ENCODE data around the gene RND2. TPM values are rescaled to one million over a fixed set of nuclear protein-coding genes. Genes with fewer than 3 reads are reported as not detected.

Gene RND2
- total RNA-seq, 4 donors from 2014 or later: 0.30 to 0.76 (median 0.53) TPM; not detected in 1

DNA sequence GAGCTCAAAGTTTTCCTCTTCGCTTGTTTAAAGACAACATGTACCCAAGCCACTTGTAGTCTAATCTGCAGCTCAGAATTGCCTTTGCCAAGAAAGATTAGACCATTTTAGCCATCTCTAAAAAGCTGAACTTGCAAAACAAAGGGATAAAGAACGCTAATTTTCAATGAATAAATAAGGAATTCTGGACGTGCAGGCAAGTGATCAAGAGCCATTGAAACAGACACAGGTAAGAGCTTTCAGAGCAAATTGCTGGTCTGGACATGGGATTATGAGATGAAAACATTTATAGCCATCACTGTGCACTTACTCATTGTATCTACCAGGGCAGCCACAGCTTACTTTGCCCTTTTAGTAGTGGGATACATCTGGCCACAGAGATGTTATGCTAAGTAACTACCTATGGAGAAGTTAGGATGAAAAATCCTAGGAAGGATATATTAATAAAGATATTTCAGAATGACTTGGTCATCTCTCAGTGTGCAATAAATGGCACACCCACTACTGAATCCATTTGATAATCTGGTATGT, 44.4 kb downstream of the RND2 start:
- 84 to 89% methylated on average over 3 of the region's 3 CpGs for WGBS, 2 donors
- DNase-seq: no peak
- intact Hi-C loops (cut with DNase I): no loop called here
- no peak overlapping the region for H3K27ac ChIP-seq
- TF ChIP-seq POLR2A (IDR thresholded peaks at IDR 0.05): no peak
- TF ChIP-seq, protein P1, sequence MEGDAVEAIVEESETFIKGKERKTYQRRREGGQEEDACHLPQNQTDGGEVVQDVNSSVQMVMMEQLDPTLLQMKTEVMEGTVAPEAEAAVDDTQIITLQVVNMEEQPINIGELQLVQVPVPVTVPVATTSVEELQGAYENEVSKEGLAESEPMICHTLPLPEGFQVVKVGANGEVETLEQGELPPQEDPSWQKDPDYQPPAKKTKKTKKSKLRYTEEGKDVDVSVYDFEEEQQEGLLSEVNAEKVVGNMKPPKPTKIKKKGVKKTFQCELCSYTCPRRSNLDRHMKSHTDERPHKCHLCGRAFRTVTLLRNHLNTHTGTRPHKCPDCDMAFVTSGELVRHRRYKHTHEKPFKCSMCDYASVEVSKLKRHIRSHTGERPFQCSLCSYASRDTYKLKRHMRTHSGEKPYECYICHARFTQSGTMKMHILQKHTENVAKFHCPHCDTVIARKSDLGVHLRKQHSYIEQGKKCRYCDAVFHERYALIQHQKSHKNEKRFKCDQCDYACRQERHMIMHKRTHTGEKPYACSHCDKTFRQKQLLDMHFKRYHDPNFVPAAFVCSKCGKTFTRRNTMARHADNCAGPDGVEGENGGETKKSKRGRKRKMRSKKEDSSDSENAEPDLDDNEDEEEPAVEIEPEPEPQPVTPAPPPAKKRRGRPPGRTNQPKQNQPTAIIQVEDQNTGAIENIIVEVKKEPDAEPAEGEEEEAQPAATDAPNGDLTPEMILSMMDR (IDR thresholded peaks at IDR 0.05): no peak
- H3K36me3 ChIP-seq: peaks cover 0 to 9% (median 6%) of the 10 kb centered on the region in 3 donors
- H3K27me3 ChIP-seq: no peaks in the 10 kb centered on the region
- no peaks in the 10 kb centered on the region for H3K4me1 ChIP-seq
- H3K4me3 ChIP-seq: no peak overlapping the region
- no peaks in the 10 kb centered on the region for H3K9me3 ChIP-seq

DNA sequence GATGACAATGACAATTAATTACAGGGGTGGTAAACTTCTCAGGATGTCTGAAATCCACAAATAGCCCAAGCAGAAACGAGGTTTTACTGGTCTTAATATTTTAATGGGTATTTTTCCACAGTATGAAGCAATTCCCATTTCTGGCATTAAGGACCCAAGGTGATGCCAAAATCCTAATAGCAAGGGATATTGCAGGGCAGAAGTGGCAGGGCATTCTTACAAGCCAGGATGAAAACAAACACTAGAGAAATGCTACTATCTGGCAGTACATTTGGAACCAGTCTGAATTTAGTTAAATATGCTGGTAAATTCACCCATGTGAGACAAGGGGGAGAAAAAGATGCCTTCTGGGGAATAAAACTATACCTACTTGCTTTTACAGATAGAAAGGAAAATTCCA, 45.2 kb downstream of the RND2 start:
- WGBS, 2 donors: 59 to 86% methylated on average over 1 of the region's 1 CpG
- H3K27me3 ChIP-seq: no peaks in the 10 kb centered on the region
- intact Hi-C loops (cut with DNase I): no loop called here
- peaks cover 0 to 9% (median 6%) of the 10 kb centered on the region in 3 donors for H3K36me3 ChIP-seq
- TF ChIP-seq, protein P1 (IDR thresholded peaks at IDR 0.05): no peak
- TF ChIP-seq POLR2A (IDR thresholded peaks at IDR 0.05): no peak
- no peaks in the 10 kb centered on the region for H3K4me1 ChIP-seq
- no peak for DNase-seq
- no peaks in the 10 kb centered on the region for H3K9me3 ChIP-seq
- H3K27ac ChIP-seq: no peak overlapping the region
- no peak overlapping the region for H3K4me3 ChIP-seq

DNA sequence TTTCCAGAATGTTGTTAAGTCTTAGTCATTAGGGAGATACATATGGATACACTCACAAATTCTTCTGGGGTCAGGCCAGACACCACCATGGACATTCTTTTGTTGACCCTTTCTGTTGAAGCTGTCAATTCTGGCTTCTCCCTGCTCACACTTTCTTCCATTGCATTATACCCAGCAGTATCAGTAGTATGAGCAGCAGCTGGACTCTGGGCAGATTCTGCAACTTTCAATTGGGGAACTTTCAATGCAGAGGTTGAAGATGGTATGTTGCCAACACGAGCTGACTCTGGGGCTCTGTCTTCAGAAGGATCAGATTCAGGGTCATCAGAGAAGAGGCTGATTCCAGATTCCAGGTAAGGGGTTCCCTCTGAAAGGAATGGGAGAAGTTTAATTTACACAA, 45.8 kb downstream of the RND2 start:
- intact Hi-C loops (cut with DNase I): no loop called here
- no peak for DNase-seq
- Histone ChIP-seq H3K27me3 (no peaks in the 10 kb centered on the region), H3K9me3 (no peaks in the 10 kb centered on the region), H3K4me1 (no peaks in the 10 kb centered on the region), H3K4me3 (no peak overlapping the region), H3K27ac (no peak overlapping the region), H3K36me3 (peaks cover 0 to 15% (median 6%) of the 10 kb centered on the region in 3 donors)
- TF ChIP-seq, protein P1 (IDR thresholded peaks at IDR 0.05): no peak
- no peak for TF ChIP-seq POLR2A (IDR thresholded peaks at IDR 0.05)
- 88 to 91% methylated on average over 1 of the region's 1 CpG for WGBS, 2 donors

DNA sequence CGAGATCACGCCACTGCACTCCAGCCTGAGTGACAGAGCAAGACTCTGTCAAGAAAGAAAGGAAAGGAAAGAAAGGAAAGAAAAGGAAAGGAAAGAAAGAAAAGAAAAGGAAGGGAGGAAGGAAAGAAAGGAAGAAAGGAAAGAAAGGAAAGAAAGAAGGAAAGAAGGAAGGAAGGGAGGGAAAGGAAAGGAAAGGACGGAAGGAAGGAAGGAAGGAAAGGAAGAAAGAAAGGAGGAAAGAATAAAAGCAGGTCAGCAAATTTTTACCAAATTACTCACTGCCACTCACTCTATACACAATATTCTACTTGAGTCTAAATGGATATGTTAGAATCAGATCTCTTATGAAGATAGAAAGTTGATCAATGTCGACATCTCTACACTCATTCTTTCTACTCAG, 49.8 kb downstream of the RND2 start:
- 94 to 95% methylated on average over 4 of the region's 4 CpGs for WGBS, 2 donors
- H3K4me1 ChIP-seq: peaks cover 0 to 7% (median 0%) of the 10 kb centered on the region in 3 donors
- H3K4me3 ChIP-seq: no peak overlapping the region
- H3K27ac ChIP-seq: no peak overlapping the region
- no peaks in the 10 kb centered on the region for H3K9me3 ChIP-seq
- intact Hi-C loops (cut with DNase I): no loop called here
- DNase-seq: no peak
- TF ChIP-seq POLR2A (IDR thresholded peaks at IDR 0.05): no peak
- TF ChIP-seq, protein P1 (IDR thresholded peaks at IDR 0.05): no peak
- H3K27me3 ChIP-seq: no peaks in the 10 kb centered on the region
- H3K36me3 ChIP-seq: peaks cover 0 to 11% (median 0%) of the 10 kb centered on the region in 3 donors

DNA sequence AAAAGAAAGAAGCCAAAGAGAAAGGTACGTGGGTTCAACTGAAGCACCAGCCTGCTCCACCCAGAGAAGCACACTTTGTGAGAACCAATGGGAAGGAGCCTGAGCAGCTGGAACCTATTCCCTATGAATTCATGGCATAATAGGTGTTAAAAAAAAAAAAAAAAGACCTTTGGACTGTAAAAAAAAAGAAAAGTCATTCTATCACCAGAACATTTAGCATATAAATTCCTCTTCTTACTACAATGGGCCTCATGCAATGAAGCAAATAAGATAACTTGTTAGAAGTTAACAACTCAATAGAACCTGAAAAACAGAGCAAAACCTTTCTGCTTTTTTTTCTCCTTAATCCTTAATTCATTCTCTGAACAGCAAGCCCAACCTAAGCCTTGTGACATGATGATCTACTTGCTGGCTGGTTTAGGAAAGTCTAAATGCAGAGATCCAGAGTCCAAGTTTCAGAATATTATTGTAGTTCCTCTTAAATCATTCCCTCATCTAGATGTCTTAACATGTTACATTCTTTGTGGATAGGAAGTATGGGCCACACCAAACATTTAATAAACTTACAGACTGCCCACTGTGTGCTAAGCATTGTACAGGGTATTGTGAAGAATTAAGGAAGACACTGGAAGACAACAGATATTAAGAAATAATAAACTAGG, 54.7 kb downstream of the RND2 start:
- H3K4me1 ChIP-seq: peaks cover 0 to 20% (median 0%) of the 10 kb centered on the region in 3 donors
- H3K27ac ChIP-seq: peak overlapping the region; percentile 34 to 67 (median 59)
- DNase-seq: no peak
- H3K27me3 ChIP-seq: no peaks in the 10 kb centered on the region
- TF ChIP-seq POLR2A (IDR thresholded peaks at IDR 0.05): no peak
- TF ChIP-seq, protein P1 (IDR thresholded peaks at IDR 0.05): no peak
- H3K4me3 ChIP-seq: no peak overlapping the region
- no peaks in the 10 kb centered on the region for H3K9me3 ChIP-seq
- WGBS, 2 donors: 44 to 75% methylated on average over 1 of the region's 1 CpG
- intact Hi-C loops (cut with DNase I): no loop called here
- peaks cover 0 to 13% (median 0%) of the 10 kb centered on the region in 3 donors for H3K36me3 ChIP-seq

Measured in esophagus squamous epithelium (tissue), 5 donors.